Astrocyte (in vitro differentiated cells and primary cell): ENCODE measurements around the gene MAGEB4.

ENCODE experiments used
- CTCF ChIP-seq: IDR thresholded peaks from 2 replicates; pipeline ENCODE4 v1.5.1; 2011; ENCODE audit warnings: low read depth, mild to moderate bottlenecking, inconsistent platforms, low read length, moderate library complexity; ENCODE audit not compliant: insufficient read depth
- EZH2 ChIP-seq: IDR thresholded peaks from 2 replicates; pipeline ENCODE4 v1.6.1; 2012; ENCODE audit warnings: mild to moderate bottlenecking, low read length, inconsistent platforms; ENCODE audit not compliant: insufficient read depth

GRCh38 chrX:30246769-30247489 lies 5.1 kb downstream of the MAGEB4 start, which contains the start of gene MAGEB1:
- TF ChIP-seq CTCF, result no peak
- no peak for TF ChIP-seq EZH2
